Fibroblast of peridontal ligament (primary cell): Measurements from ENCODE around the gene CTNNA2.
A peak's percentile ranks its signal among the peaks of the same experiment; 100 is the strongest.

Source experiments
- DNase-seq: peaks from one replicate; pipeline ENCODE4 v3.0.0-alpha.2; 2010; ENCODE audit errors: extremely low read depth

Gene CTNNA2

GRCh38 chr2:79982445-79982844, 469.6 kb downstream of the CTNNA2 start:
- no peak for DNase-seq

GRCh38 chr2:79984476-79984875, 471.6 kb downstream of the CTNNA2 start:
- peak; percentile 29 for DNase-seq

GRCh38 chr2:79985145-79985544, 472.3 kb downstream of the CTNNA2 start:
- no peak for DNase-seq

GRCh38 chr2:79985571-79985970, 472.7 kb downstream of the CTNNA2 start:
- DNase-seq, result no peak

- DNase-seq, result no peak
Observed at GRCh38 chr2:79993144-79993543, 480.3 kb downstream of the CTNNA2 start.

GRCh38 chr2:79994161-79994560, 481.3 kb downstream of the CTNNA2 start:
- DNase-seq, result no peak

- DNase-seq, result peak; percentile 26
Observed at GRCh38 chr2:79994965-79995364, 482.1 kb downstream of the CTNNA2 start.

- DNase-seq, result no peak
Observed at GRCh38 chr2:79996709-79997108, 483.9 kb downstream of the CTNNA2 start.

- DNase-seq, result peak; percentile 73
Observed at GRCh38 chr2:80001701-80002101, 488.9 kb downstream of the CTNNA2 start.

GRCh38 chr2:80002112-80002511, 489.3 kb downstream of the CTNNA2 start:
- DNase-seq, result no peak

- DNase-seq, result no peak
Observed at GRCh38 chr2:80002568-80003157, 489.8 kb downstream of the CTNNA2 start.

GRCh38 chr2:80007777-80008503, 495.1 kb downstream of the CTNNA2 start:
- DNase-seq, result no peak

GRCh38 chr2:80008596-80008995, 495.7 kb downstream of the CTNNA2 start:
- DNase-seq, result no peak

GRCh38 chr2:80009211-80009610, 496.4 kb downstream of the CTNNA2 start:
- no peak for DNase-seq

- DNase-seq, result no peak
Observed at GRCh38 chr2:80012061-80012460, 499.2 kb downstream of the CTNNA2 start.

- DNase-seq, result peak; percentile 53
Observed at GRCh38 chr2:80014637-80015036, 501.8 kb downstream of the CTNNA2 start.

GRCh38 chr2:80016171-80016570, 503.3 kb downstream of the CTNNA2 start:
- no peak for DNase-seq

GRCh38 chr2:80019571-80020460, 507.0 kb downstream of the CTNNA2 start:
- no peak for DNase-seq

GRCh38 chr2:80022018-80022417, 509.2 kb downstream of the CTNNA2 start:
- DNase-seq, result no peak

GRCh38 chr2:80026040-80026729, 513.3 kb downstream of the CTNNA2 start:
- peak; percentile 39 for DNase-seq

GRCh38 chr2:80028051-80028450, 515.2 kb downstream of the CTNNA2 start:
- DNase-seq, result no peak

GRCh38 chr2:80028584-80028983, 515.7 kb downstream of the CTNNA2 start:
- DNase-seq, result no peak
